SK-N-SH treated with all-trans-retinoic acid at 6 μM for 48 hours (cell line): Measurements from ENCODE around the gene WDR7.

Source experiments
- ATAC-seq: fragments of 200-7000 bp; cut with Tn5 transposase; 3 replicates; pipeline ENCODE4 v1.9.1; 2020; ENCODE audit warnings: mild to moderate bottlenecking, moderate library complexity
- ARNTL ChIP-seq: fragments of 450-650 bp; formaldehyde crosslinking; IDR thresholded peaks from 2 replicates; pipeline ENCODE4 v1.5.0; 2020; ENCODE audit warnings: low read depth, mild to moderate bottlenecking, moderate library complexity, borderline replicate concordance
- BACH2 ChIP-seq: fragments of 250-450 bp; sonication (Bioruptor Pico); IDR thresholded peaks from 2 replicates; pipeline ENCODE4 v1.9.0; 2021; ENCODE audit warnings: mild to moderate bottlenecking, borderline replicate concordance
- CREB5 ChIP-seq: fragments of 250-450 bp; sonication (Bioruptor Pico); IDR thresholded peaks from 2 replicates; pipeline ENCODE4 v1.5.1; 2020; ENCODE audit warnings: low read depth, mild to moderate bottlenecking, moderate library complexity
- CSDC2 ChIP-seq: fragments of 250-450 bp; sonication (Bioruptor Pico); IDR thresholded peaks from 2 replicates; pipeline ENCODE4 v1.5.0; 2020; ENCODE audit warnings: mild to moderate bottlenecking, moderate library complexity
- CSRNP3 ChIP-seq: fragments of 250-450 bp; sonication (Bioruptor Pico); IDR thresholded peaks from 2 replicates; pipeline ENCODE4 v1.5.1; 2021; ENCODE audit warnings: mild to moderate bottlenecking, moderate library complexity
- ESRRG ChIP-seq: fragments of 250-450 bp; sonication (Bioruptor Pico); IDR thresholded peaks from 2 replicates; pipeline ENCODE4 v1.6.1; 2021; ENCODE audit warnings: mild to moderate bottlenecking
- GLIS3 ChIP-seq: fragments of 250-450 bp; sonication (Bioruptor Pico); IDR thresholded peaks from 2 replicates; pipeline ENCODE4 v1.5.0; 2020; ENCODE audit warnings: mild to moderate bottlenecking, moderate library complexity
- ISL1 ChIP-seq: fragments of 250-450 bp; sonication (Bioruptor Pico); IDR thresholded peaks from 2 replicates; pipeline ENCODE4 v2.1.2; 2022; ENCODE audit warnings: mild to moderate bottlenecking, moderate library complexity
- OSR1 ChIP-seq: fragments of 250-450 bp; sonication (Bioruptor Pico); IDR thresholded peaks from 2 replicates; pipeline ENCODE4 v1.8.0; 2022; ENCODE audit warnings: moderate library complexity, mild to moderate bottlenecking, inconsistent platforms
- POU6F1 ChIP-seq: fragments of 250-450 bp; sonication (Bioruptor Pico); IDR thresholded peaks from 2 replicates; pipeline ENCODE4 v1.8.0; 2021; ENCODE audit warnings: low read depth, mild to moderate bottlenecking, moderate library complexity, borderline replicate concordance
- PPARA ChIP-seq: fragments of 250-450 bp; sonication (Bioruptor Pico); IDR thresholded peaks from 2 replicates; pipeline ENCODE4 v1.5.0; 2020; ENCODE audit warnings: mild to moderate bottlenecking, borderline replicate concordance
- RARB ChIP-seq: fragments of 250-450 bp; sonication (Bioruptor Pico); IDR thresholded peaks from 2 replicates; pipeline ENCODE4 v1.8.0; 2021; ENCODE audit warnings: mild to moderate bottlenecking, moderate library complexity
- SNAI2 ChIP-seq: fragments of 250-450 bp; sonication (Bioruptor Pico); IDR thresholded peaks from 2 replicates; pipeline ENCODE4 v1.5.0; 2020; ENCODE audit warnings: mild to moderate bottlenecking, moderate library complexity
- TCF4 ChIP-seq: fragments of 250-450 bp; sonication (Bioruptor Pico); IDR thresholded peaks from 2 replicates; pipeline ENCODE4 v1.8.0; 2021; ENCODE audit warnings: mild to moderate bottlenecking, moderate library complexity, borderline replicate concordance
- TOX ChIP-seq: fragments of 250-450 bp; sonication (Bioruptor Pico); IDR thresholded peaks from 2 replicates; pipeline ENCODE4 v1.8.0; 2021; ENCODE audit warnings: mild to moderate bottlenecking, moderate library complexity, borderline replicate concordance
- ZFP3 ChIP-seq: fragments of 250-450 bp; sonication (Bioruptor Pico); IDR thresholded peaks from 2 replicates; pipeline ENCODE4 v1.5.0; 2020; ENCODE audit warnings: mild to moderate bottlenecking, moderate library complexity
- ZFP30 ChIP-seq: fragments of 450-650 bp; formaldehyde crosslinking; IDR thresholded peaks from 2 replicates; pipeline ENCODE4 v1.5.0; 2022; ENCODE audit warnings: mild to moderate bottlenecking, moderate library complexity
- ZNF565 ChIP-seq: fragments of 450-650 bp; formaldehyde crosslinking; conservative IDR thresholded peaks from 2 replicates; pipeline ENCODE4 v1.5.0; 2020; ENCODE audit warnings: low read depth, mild to moderate bottlenecking, moderate library complexity
- ZNF8 ChIP-seq: fragments of 450-650 bp; formaldehyde crosslinking; IDR thresholded peaks from 2 replicates; pipeline ENCODE4 v1.5.0; 2020; ENCODE audit warnings: mild to moderate bottlenecking, moderate library complexity
- TF ChIP-seq, protein P1 (sequence below): fragments of 250-450 bp; sonication (Bioruptor Pico); IDR thresholded peaks from 2 replicates; pipeline ENCODE4 v1.5.0; 2020; ENCODE audit warnings: mild to moderate bottlenecking, moderate library complexity

Gene WDR7

GRCh38 chr18:56897122-56897521, 246.0 kb downstream of the WDR7 start (continued):
- TF ChIP-seq, protein P1, sequence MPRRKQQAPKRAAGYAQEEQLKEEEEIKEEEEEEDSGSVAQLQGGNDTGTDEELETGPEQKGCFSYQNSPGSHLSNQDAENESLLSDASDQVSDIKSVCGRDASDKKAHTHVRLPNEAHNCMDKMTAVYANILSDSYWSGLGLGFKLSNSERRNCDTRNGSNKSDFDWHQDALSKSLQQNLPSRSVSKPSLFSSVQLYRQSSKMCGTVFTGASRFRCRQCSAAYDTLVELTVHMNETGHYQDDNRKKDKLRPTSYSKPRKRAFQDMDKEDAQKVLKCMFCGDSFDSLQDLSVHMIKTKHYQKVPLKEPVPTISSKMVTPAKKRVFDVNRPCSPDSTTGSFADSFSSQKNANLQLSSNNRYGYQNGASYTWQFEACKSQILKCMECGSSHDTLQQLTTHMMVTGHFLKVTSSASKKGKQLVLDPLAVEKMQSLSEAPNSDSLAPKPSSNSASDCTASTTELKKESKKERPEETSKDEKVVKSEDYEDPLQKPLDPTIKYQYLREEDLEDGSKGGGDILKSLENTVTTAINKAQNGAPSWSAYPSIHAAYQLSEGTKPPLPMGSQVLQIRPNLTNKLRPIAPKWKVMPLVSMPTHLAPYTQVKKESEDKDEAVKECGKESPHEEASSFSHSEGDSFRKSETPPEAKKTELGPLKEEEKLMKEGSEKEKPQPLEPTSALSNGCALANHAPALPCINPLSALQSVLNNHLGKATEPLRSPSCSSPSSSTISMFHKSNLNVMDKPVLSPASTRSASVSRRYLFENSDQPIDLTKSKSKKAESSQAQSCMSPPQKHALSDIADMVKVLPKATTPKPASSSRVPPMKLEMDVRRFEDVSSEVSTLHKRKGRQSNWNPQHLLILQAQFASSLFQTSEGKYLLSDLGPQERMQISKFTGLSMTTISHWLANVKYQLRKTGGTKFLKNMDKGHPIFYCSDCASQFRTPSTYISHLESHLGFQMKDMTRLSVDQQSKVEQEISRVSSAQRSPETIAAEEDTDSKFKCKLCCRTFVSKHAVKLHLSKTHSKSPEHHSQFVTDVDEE (CRISPR knock-in tag) = no peak
- TF ChIP-seq TCF4 (CRISPR knock-in tag) (no peak), ZNF565 (no peak)

DNA sequence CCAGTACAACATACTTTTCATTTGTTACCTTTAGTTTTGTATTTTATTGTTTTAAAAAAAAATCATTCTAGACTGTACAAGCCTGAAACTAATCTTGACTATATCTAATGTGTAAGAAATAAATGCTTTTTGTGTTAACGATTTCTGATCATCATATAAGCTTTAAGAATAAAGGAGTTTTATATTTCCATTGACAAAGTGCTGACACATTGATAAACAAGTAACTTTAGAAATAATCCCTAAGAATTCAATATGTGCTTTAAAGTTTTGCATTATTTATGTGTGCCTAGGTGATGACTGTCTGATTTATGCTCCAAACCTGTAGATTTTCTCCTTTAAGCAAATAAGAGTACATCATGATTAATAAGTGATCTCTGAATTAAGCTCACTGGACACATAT, 248.5 kb downstream of the WDR7 start:
- no peak for TF ChIP-seq SNAI2
- TF ChIP-seq ARNTL (CRISPR knock-in tag) = no peak
- TF ChIP-seq ISL1 (CRISPR knock-in tag) = no peak
- no peak for TF ChIP-seq TOX
- no peak for TF ChIP-seq BACH2 (CRISPR knock-in tag)
- TF ChIP-seq CSRNP3 (CRISPR knock-in tag) = no peak
- TF ChIP-seq ZNF565 = no peak
- no peak for TF ChIP-seq CREB5
- TF ChIP-seq, protein P1 (CRISPR knock-in tag) = no peak
- TF ChIP-seq ZNF8 (CRISPR knock-in tag) = no peak
- TF ChIP-seq PPARA (CRISPR knock-in tag) = no peak
- TF ChIP-seq ZFP3 = no peak
- TF ChIP-seq RARB (CRISPR knock-in tag) = no peak
- TF ChIP-seq ESRRG (CRISPR knock-in tag) = no peak
- no peak for ATAC-seq

DNA sequence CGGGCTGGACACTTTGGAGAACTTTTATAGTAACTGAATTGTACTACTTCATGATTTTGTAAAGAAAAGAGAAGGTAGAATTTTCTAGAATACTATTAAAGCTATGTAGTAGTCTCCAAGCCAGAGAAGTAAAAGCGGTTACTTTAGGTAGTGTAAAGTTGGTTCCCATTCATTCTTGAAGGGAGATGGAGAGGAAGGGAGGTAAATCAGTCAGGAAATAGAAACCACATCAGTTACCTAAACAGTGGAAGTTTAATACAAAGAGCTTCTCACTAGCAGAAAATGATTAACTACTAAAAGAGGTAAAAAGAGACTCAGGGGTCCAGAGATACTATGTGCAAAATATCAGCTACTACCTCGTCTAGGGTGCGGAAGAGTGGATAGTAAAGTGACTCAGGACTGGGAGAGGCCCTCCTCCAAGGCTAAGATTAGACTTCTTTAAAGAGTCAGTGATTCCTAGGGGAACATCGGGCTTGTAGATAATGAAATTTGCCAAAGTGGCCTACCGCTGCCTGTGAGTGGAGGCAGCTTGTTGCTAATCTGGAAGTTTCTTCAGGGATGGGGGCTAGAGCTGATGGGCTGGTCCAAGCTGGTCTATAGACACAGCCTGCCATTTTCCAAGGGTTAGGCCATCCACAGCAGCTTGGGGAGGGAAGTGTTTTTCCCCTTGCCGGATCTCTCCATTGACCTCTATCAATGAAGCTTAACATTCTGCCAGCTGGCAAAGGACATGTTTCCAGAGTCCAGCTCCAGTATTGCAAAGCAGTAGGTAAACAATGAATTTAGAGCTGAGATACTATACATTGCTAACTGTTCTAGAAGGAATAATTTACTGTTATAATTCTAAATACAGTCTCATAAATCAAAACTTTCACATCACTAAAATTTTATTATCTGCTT, 249.3 kb downstream of the WDR7 start:
- no peak for ATAC-seq
- TF ChIP-seq CREB5 = no peak
- no peak for TF ChIP-seq POU6F1 (CRISPR knock-in tag)
- no peak for TF ChIP-seq TCF4 (CRISPR knock-in tag)
- no peak for TF ChIP-seq ZFP30
- TF ChIP-seq ARNTL (CRISPR knock-in tag) = no peak
- no peak for TF ChIP-seq GLIS3 (CRISPR knock-in tag)
- TF ChIP-seq SNAI2 = no peak
- no peak for TF ChIP-seq ZFP3
- no peak for TF ChIP-seq BACH2 (CRISPR knock-in tag)
- TF ChIP-seq CSDC2 (CRISPR knock-in tag) = no peak
- TF ChIP-seq OSR1 (CRISPR knock-in tag) = no peak
- TF ChIP-seq, protein P1 (CRISPR knock-in tag) = no peak
- TF ChIP-seq ESRRG (CRISPR knock-in tag) = no peak
- TF ChIP-seq ZNF565 = no peak
- TF ChIP-seq ISL1 (CRISPR knock-in tag) = no peak
- no peak for TF ChIP-seq PPARA (CRISPR knock-in tag)
